HG02943 (cell line): ENCODE measurements around the gene MYO7B.

Source experiments
- ATAC-seq: cut with Tn5 transposase; IDR thresholded peaks from one replicate; pipeline ENCODE4 v1.9.1; 2021; ENCODE audit warnings: mild to moderate bottlenecking, low read depth, moderate library complexity; ENCODE audit not compliant: unreplicated experiment

MYO7B gene

DNA sequence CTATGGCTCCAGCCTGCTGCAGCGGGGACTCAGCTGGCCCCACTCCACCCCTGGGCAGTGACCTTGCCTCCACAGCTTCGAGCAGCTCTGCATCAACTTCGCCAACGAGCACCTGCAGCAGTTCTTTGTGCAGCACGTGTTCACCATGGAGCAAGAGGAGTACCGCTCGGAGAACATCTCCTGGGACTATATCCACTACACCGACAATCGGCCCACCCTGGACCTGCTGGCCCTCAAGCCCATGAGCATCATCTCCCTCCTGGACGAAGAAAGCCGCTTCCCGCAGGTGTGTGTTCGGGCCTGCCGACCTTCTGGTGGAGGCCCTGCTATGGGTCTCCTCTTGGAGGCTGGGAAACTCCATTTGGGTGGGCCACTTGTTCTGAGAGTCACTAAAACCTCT, 48.6 kb downstream of the MYO7B start:
- ATAC-seq = no peak

DNA sequence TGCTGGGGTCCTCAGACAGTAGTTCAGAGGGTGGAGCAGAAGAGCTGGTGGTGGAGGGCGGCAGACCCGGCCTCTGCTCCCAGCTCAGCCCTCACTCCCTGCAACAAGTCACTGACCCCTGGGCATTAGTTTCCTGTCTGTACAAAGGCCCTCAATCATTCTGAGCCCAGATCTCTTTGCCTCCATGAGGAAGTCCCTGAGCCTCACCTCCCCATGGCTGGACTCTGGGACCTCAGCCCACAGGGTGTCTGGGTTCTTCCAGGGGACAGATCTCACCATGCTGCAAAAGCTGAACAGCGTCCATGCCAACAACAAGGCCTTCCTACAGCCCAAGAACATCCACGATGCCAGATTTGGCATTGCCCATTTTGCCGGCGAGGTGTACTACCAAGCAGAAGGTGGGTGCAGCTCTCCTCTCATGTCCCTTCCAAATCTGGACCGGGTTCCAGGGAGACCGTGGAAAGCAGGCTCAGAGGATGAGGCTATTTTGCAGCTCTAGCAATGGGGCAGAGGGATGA, 49.1 kb downstream of the MYO7B start:
- ATAC-seq = no peak

DNA sequence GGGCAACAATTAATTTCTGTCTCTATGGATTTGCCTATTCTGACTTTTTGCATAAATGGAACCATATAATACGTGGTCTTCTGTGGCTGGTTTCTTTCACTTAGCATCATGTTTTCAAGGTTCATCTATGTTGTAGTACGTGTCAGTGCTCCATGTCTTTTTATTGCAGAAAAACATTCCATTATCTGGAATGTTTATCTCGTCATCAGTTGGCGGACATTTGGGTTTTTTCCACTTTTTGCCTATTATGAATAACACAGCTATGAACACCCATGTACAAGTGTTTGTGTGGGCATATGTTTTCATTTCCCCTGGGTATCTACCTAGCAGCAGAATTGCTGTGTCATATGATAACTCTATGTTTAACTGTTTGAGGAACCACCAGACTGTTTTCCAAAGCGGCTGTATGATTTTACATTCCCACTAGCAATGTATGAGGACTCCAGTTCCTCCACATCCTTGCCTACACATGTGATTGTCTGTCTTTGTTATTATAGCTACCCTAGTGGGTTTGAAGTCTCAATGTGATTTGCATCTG, 49.9 kb downstream of the MYO7B start:
- no peak for ATAC-seq

DNA sequence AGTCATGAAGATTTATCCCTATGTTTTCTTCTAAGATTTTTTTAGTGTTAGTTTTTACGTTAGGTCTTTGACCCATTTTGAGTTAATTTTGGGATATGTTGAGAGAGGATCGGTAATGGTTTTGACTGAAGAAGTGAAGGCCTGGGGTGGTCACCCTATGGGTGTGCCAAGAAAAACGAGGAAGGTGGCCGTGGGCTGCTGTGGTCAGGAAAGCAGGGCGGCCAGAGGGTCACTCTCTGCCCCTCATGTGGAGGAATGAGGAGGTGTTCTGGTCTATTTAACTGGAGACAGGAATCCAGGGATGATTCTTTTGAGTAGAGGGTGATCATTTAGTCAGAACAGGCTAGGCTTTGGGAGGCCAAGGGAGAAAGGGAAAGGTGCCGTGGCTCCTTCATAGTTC, 50.7 kb downstream of the MYO7B start:
- no peak for ATAC-seq

DNA sequence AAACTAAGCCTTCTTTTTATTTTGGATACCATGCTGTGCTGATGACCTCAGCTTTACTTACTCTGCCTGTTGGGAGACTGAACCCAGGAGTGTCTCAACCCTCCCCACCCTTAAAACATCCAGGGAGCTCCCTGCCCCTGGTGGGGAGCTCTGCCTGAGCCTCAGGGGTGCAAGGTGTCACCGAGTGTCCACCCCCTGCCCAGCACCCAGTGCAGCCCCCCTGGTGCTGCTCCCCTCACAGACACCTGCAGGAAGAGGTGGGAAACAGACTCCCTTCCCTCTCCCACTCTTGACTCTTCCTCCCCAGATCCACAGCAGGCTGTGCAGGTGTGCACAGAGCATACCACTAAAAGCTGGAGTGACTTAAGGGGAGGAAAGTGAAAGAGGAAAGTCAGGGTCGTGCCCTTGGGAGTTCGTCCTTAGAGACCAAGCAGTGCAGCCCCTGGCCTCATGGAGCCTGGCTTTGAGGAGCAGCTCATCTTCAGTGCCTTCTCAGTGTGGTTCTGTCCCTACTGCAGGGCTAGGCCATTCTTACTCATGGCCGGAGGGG, 51.3 kb downstream of the MYO7B start:
- ATAC-seq = no peak

DNA sequence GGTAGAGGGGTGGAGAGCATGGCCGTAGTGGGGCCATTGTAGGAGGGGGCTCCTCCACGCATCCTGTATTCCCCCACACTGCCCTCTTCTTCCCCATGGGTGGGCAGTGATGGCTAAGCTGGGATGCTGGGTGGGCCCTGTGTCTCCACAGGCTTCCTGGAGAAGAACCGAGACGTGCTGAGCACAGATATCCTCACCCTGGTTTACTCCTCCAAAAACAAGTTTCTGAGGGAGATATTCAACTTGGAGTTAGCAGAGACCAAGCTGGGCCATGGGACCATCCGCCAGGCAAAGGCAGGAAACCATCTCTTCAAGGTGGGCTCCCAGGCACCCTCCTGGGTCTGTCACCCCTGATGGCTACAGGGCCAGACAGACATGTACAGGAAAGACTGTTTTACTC, 52.8 kb downstream of the MYO7B start:
- no peak for ATAC-seq

DNA sequence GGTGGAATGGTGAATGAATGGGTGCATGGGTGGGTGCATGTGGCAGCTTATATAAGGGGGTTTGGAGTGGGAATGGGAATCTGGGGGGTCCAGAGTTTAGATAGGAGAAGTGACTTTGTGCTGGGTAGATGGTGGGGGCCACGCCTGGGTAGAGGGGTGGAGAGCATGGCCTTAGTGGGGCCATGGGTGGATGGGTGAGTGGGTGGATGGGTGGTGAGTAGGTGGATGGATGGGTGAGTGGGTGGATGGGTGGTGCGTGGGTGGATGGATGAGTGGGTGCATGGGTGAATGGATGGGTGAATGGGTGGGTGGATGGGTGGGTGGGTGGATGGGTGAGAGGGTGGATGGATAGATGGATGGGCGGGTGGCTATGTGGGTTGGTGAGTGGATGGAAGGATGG, 53.9 kb downstream of the MYO7B start:
- no peak for ATAC-seq

DNA sequence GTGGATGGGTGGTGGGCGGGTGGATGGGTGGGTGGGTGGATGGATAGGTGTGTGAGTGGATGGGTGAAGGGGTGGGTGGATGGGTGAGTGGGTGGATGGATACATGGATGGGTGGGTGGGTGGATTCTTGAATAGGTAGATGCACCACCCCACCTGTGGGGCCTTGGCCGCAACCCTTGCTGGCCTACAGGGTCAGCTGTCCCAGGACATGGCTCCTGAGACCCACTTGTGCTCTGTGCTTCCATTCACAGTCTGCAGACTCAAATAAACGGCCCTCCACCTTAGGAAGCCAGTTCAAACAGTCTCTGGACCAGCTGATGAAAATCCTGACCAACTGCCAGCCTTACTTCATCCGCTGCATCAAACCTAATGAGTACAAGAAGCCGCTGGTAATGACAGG, 54.4 kb downstream of the MYO7B start:
- no peak for ATAC-seq

DNA sequence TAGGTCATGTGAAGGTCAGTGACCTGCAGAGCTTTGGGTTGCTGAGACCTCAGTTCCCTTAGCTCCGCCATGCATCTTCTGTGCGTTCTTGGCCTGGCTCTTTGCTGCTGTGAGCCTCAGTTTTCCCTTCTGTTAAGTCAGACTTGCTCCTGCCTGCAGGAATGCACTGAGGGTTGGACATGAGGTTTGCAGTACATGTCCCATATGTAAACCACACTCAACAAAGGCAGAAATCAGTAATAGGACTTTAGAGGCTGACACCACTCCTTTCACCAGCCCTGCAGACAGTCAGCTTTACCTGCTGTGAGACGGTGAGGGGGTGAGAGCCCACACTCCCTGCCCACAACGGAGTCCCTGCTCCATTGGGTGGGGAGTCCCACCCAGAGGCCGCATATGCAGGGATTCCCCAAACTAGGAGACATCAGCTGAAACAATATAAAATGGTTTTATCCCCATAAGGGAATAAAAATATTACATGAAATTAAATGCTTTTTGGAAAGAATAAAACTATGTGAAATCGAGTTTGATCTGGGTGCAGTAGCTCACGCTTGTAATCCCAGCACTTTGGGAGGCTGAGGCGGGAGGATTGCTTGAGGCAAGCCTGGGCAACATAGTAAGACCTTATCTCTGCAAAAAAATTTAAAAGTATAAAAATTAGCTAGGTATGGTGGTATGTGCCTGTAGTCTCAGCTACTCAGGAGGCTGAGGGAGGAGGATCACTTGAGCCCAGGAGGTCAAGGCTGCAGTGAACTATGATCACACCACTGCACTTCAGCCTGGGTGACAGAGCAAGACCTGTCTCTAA, 55.1 kb downstream of the MYO7B start:
- no peak for ATAC-seq

DNA sequence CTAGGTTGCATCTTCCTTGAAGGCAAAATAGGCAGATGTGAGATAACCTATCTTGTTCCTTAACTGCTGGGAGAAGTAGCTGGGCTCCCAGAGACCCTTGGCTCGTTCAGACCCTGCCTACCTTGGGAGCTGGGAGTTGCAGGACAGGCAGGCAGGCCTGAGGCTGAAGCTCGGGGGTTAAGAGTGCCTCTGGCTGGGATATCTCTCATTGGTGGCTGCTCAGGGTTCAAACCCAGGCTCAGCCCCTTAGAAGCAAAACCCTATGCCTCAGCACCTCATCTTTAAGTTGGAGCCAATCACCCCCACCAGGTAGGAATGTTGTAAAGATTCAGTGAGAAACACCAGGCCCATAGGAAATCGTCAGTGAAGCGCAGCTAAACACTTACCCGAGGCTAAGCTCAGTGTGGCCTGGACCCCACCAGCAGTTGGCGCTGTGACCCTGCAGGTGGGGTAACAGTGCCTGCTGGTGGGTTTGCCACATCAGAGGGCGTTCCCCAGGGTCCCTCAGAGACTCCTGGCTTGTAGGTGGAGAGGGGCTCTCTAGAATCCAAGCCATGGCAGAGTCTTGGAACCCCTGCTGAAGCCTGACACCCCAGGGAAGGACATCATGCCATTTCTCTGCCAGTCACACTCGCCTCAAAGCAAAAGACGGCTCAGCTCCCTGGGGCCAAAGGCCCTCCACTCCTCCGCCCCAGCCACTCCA, 55.9 kb downstream of the MYO7B start:
- ATAC-seq = no peak

DNA sequence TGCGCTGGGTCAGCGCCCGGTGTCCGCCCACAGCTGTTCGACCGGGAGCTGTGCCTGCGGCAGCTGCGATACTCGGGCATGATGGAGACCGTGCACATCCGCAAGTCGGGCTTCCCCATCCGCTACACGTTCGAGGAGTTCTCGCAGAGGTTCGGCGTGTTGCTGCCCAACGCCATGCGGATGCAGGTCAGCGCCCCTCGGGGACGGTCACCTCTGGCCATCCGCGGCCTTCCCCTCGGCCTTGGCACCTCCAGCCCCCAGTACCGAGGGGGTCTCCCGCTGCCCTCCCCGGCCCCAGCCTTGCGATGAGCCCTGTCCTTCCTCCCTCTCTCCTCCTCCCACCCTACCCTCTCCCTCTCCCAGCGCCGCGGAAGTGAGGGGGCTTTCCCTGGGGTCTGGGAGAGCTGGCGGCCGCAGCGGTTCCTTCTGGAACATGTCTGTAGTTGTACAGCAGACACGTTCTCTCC, 57.3 kb downstream of the MYO7B start:
- ATAC-seq = no peak

DNA sequence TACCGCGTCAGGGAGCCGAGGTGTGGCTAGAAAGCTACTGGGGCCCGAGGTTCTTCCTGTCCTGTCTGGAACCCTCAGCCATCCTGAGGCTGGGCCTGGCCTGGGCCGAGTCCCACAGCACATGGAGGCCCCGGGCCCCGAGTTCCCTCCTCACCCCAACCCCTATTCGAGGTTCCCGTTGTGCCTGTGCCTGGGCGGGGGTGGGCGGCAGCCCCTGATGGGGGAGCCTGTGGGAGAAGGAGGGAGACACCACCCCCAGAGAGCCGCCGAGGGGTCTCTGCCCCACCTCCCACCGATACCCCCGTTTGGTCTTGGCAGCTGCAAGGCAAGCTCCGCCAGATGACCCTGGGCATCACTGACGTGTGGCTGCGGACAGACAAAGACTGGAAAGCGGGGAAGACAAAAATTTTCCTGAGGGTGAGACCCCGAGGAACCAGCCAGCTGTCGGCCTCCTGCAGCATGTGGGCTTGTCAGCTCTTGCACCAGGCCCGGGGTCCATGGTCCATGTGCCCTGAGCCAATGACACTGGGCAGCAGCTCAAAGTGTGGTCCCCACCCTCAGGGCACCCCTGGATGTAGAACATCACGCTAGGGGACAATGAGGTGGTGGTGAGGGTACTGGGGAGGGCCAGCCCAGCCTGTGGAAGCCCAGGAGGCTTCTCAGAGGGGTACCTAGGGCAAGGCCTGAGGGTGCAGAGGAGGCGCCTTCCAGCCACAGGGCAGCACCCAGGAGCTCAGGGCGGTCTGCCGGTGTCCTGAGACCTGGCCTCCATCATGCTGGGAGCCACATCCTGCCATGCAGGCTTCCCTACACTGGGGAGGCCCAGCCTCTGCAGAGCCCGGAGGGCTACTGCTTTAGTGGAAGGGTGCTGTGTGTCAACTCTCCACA, 58.0 kb downstream of the MYO7B start:
- no peak for ATAC-seq

DNA sequence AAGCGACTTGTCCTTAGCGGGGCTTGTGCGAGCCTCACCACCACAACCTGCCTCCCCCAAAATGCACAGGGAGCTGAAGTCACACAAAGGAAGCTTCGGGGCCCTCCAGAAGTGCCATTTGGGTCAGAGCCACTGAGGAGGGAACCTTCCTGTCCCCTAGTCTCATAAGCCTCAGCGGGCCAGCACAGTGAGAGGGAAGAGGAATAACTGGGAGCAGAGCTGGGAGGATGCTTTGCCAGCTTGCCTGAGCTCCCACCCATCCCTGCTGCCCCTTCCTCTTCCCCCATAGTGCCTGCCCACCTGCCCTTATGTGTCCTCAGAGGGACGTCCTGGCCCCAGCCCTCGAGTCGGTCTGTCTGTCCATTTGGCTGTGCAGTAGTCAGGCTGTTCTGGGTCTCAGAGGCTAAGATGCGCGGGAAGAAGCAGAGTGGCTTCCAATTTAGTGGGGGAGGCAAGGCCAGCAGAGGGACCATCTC, 58.7 kb downstream of the MYO7B start:
- no peak for ATAC-seq

DNA sequence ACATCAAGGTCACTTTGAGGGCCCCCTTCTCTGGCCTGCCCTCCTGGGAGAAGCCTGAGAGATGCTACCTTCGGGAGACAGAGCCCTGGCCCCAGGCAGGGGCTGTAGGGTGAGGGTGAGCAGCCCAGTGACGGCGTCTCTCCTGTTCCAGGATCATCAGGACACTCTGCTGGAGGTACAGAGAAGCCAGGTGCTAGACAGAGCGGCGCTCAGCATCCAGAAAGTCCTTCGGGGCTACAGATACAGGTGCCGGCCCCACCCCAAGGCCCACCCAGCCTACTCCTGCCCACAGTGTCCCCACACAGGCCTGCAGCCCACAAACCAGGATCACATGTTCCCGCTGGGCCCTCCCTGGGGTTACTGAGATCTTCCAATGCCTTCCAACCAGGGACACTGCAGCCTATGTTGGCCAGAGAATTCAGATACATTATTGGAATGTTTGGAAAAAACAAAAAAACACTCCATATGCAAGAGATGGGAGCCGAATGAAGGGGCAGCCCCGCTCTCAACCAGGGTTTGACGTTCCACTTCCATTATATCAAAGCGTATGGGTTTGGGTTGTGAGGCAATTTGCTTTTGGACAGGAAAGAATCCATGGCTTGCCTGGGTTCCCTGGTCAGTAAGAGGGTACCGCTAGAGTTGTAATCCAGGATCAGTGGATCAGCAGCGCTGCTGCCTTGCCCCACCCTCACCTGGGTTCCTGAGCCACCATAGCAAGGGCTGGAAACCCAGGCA, 61.0 kb downstream of the MYO7B start:
- no peak for ATAC-seq

DNA sequence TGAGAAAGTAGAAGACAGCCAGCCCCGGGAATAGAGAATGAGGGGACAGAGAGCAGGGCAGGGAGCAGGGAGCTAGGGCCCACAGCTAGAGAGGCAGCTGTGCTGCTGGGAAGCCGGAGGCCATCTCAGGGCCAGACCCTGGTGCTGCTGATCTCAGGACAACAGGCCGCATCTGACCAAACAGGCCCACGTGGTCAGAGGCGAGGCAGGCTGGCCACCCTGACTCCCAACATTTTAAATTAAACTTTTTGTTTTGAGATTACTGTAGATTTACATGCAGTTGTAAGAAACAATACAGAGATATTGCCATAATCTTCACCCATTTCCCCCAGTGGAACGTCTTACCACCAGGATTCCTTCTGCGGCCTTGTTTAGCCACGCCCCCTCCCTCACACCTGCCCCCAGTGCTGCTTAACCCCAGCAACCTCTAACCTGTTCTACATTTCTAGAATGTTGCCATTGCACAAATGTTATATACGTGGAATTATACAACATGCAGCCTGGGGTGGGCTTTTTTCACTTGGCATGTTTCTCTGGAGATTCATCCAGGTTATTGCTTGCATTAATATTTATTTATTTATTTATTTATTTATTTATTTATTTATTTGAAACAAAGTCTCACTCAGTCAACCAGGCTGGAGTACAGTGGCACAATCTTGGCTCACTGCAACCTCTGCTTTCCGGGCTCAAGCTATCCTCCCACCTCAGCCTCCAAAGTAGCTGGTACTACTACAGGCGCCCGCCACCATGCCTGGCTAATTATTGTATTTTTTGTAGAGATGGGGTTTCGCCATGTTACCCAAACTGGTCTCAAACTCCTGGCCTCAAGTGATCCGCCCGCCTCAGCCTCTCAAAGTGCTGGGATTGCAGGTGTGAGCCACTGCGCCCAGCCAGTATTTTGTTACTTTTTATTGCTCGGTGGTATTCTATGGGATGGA, 61.8 kb downstream of the MYO7B start:
- ATAC-seq = no peak

DNA sequence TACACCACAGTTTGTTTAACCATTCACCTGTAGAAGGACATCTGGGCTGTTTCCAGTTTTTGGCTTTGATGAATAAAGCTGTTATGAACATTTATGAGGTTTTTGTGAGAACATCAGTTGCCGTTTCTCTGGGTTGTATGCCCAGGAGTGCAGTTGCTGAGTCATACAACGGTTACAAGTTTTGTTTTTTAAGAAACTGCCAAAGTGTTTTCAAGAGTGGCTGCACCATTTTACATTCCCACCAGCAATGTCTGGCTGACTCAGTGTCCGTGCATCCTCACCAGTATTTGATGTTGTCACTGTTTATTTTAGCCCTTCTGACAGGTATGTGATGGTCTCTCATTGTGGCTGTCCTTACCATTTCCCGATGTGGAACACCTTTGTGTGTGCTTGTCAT, 62.5 kb downstream of the MYO7B start:
- no peak for ATAC-seq

DNA sequence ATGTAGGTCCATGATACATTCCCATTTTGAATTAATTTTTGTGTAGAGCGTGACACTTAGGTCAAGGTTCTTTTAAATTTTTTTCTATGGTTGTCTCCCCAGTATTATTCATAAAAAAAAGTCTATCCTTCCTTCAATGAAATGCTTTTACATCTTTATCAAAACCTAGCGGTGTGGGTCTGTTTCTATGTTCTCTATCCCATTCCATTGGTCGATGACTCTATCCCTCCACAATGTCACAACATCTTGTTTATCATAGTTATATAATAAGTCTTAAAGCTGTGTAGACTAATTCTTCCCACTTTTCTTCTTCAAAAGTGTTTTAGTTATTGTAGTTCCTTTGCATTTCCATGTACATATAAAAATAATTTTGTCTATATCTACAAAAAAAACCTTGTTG, 63.2 kb downstream of the MYO7B start:
- ATAC-seq = no peak

DNA sequence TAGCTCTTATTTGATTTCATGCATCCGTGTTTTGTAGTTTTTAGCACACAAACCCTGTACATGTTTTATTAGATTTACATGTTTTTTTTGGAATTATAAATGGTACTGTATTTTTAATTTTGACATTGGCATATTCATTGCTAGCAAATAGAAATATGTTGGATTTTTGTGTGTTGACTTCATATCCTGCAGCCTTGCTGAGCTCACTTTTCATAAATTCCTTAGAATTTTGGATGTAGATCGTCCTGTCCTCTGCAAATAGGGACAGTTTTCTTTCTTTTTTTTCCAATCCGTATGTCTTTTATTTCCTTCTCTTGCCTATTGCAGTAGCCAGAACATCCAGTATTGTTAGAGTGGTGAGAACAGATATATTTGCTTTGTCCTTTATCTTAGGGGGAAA, 63.7 kb downstream of the MYO7B start:
- ATAC-seq = no peak
